GM12891 (cell line): ENCODE measurements around the gene SNX9.

Experiments
- POLR2A ChIP-seq: IDR thresholded peaks from 2 replicates; pipeline ENCODE4 v1.6.1; 2011; ENCODE audit warnings: low read depth, low read length, control low read depth
- POLR2AphosphoS5 ChIP-seq: IDR thresholded peaks from 2 replicates; pipeline ENCODE4 v1.6.1; 2011; ENCODE audit warnings: low read depth, low read length, control low read depth

DNA sequence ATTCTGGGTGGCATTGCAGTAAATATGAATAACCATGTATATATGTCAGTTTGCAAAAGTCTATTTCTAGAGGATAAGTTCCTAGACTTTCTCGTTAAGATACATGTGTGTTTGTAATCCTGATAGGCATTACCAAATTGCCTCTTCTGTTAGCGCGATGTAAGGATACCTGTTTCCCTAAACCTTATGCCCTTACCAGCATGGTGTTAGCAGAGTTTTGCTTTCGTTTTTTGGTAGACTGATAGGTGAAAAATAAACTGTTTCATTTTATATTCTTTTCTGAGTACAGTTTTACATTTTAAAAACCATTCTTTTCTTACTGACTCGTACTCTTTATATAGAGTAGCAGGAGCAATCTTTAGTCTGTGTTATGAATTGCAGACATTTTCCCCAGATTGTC, 32.3 kb downstream of the SNX9 start:
- no peak for TF ChIP-seq POLR2A
- TF ChIP-seq POLR2AphosphoS5: no peak
